ENCODE measurements around the gene DENND4C. TPM values are rescaled to one million over a fixed set of nuclear protein-coding genes. Genes with fewer than 3 reads are reported as not detected.

The DENND4C gene
- total RNA-seq, 1 donor, result 65.1 TPM

DNA sequence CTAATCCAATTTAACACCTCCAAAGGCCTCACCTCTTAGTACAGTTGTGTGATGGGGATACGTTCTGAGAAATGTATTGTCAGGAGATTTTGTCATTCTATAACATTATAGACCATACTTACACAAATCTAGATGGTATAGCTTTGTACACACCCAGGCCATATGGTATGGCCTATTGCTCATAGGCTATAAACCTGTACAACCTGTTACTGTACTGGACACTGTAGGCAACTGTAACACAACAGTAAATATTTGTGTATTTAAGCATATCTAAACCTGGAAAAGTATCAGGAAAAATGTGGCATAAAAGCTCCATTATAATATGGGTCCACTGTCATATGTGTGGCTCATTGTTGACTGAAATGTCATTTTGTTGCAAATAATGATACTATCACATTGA, 190.4 kb downstream of the DENND4C start:
- no peak overlapping the region for H3K27ac ChIP-seq (ENCODE audit: low read depth, low read length)
- no peak overlapping the region for H2AFZ ChIP-seq (ENCODE audit: low read length)
- H4K20me1 ChIP-seq (ENCODE audit: insufficient read depth, low read length), result no peaks in the 10 kb centered on the region
- H3K79me2 ChIP-seq (ENCODE audit: insufficient read depth, low read length), result no peaks in the 10 kb centered on the region
- TF ChIP-seq, protein P1, sequence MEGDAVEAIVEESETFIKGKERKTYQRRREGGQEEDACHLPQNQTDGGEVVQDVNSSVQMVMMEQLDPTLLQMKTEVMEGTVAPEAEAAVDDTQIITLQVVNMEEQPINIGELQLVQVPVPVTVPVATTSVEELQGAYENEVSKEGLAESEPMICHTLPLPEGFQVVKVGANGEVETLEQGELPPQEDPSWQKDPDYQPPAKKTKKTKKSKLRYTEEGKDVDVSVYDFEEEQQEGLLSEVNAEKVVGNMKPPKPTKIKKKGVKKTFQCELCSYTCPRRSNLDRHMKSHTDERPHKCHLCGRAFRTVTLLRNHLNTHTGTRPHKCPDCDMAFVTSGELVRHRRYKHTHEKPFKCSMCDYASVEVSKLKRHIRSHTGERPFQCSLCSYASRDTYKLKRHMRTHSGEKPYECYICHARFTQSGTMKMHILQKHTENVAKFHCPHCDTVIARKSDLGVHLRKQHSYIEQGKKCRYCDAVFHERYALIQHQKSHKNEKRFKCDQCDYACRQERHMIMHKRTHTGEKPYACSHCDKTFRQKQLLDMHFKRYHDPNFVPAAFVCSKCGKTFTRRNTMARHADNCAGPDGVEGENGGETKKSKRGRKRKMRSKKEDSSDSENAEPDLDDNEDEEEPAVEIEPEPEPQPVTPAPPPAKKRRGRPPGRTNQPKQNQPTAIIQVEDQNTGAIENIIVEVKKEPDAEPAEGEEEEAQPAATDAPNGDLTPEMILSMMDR (IDR thresholded peaks at IDR 0.05; ENCODE audit: extremely low read depth, low read depth, low read length), result no peak
- no peaks in the 10 kb centered on the region for H3K36me3 ChIP-seq (ENCODE audit: insufficient read depth, low read length)
- DNase-seq (ENCODE audit: insufficient read length, low spot score, missing footprints), result no peak
- no peaks in the 10 kb centered on the region for H3K9me3 ChIP-seq (ENCODE audit: low read depth, low read length)
- H3K4me3 ChIP-seq (ENCODE audit: insufficient read depth, low read length), result no peak overlapping the region
- peaks cover 6% of the 10 kb centered on the region for H3K4me1 ChIP-seq (ENCODE audit: insufficient read depth, low read length)
- no peaks in the 10 kb centered on the region for H3K27me3 ChIP-seq (ENCODE audit: insufficient read depth, low read length)
- H3K4me2 ChIP-seq (ENCODE audit: insufficient read depth, low read length), result no peak overlapping the region

Other genes with a start within 250 kb of the DENND4C start
- under 0.01 TPM in 2 replicates for gene SAXO1, start 197.5 kb upstream of the DENND4C start, total RNA-seq
- 54.6 and 59.5 TPM in 2 replicates for gene RRAGA, start 181.3 kb upstream of the DENND4C start, total RNA-seq
- 14.5 and 16.2 TPM in 2 replicates for gene HAUS6, start 127.8 kb upstream of the DENND4C start, total RNA-seq
- 113 and 143 TPM in 2 replicates for gene PLIN2, start 103.2 kb upstream of the DENND4C start, total RNA-seq
- 931 and 1,030 TPM in 2 replicates for gene RPS6, start 149.5 kb downstream of the DENND4C start, total RNA-seq
- gene ACER2, start 178.3 kb downstream of the DENND4C start, total RNA-seq, result 1.5 and 2.2 TPM in 2 replicates

All from osteoblast (primary cell).